H1 (cell line): ENCODE data around the gene IL6ST. TPM values are rescaled to one million over a fixed set of nuclear protein-coding genes. Genes with fewer than 3 reads are reported as not detected.
"Not testable (repeated sequence)": the region's sequence is repeated elsewhere in the genome, so short reads cannot be mapped to it uniquely, and the experiment has no call there.

Experiments used
- CTCF ChIA-PET: fragments of 300-600 bp; sonication (Branson Sonifier 250); formaldehyde crosslinking; loops from one replicate; lab custom pipeline; 2021; ENCODE audit not compliant: partially characterized antibody; lab: Charles Lee
- POLR2A ChIA-PET: fragments of 300-600 bp; sonication (Branson Sonifier 250); formaldehyde crosslinking; loops from one replicate; lab custom pipeline; 2021; ENCODE audit warnings: inconsistent platforms; ENCODE audit not compliant: partially characterized antibody; lab: Charles Lee
- DNase-seq, 2 experiments: peaks; one replicate each; pipeline versions ENCODE4 v3.0.0 to v3.0.0-alpha.2; 2010 to 2022; ENCODE audit warnings: low spot score in 2 of 2, low read depth in 1 of 2, mixed read lengths in 1 of 2
- FAIRE-seq: peaks from 2 replicates; lab custom pipeline; 2011; peaks lifted over from hg19 to GRCh38; lab: Jason Lieb, UNC
- H2AFZ ChIP-seq: 2 replicates; pipeline ENCODE4 v1.8.1; 2012; ENCODE audit warnings: low read length, inconsistent platforms
- H2AK5ac ChIP-seq: 2 replicates; pipeline ENCODE4 v1.6.1; 2013; ENCODE audit warnings: low read depth, low read length
- H2BK120ac ChIP-seq: replicated peaks from 2 replicates; pipeline ENCODE3; 2013; ENCODE audit warnings: low read depth, low read length, inconsistent platforms
- H2BK12ac ChIP-seq: 2 replicates; pipeline ENCODE4 v1.6.1; 2013; ENCODE audit warnings: low read depth, low read length
- H2BK15ac ChIP-seq: 2 replicates; pipeline ENCODE4 v1.6.1; 2013; ENCODE audit warnings: low read length
- H2BK20ac ChIP-seq: 2 replicates; pipeline ENCODE4 v1.6.1; 2013; ENCODE audit warnings: low read length
- H2BK5ac ChIP-seq: 2 replicates; pipeline ENCODE4 v1.6.1; 2013; ENCODE audit warnings: low read depth, low read length
- H3K14ac ChIP-seq: 2 replicates; pipeline ENCODE4 v1.6.1; 2013; ENCODE audit warnings: inconsistent platforms; ENCODE audit not compliant: insufficient read length
- H3K18ac ChIP-seq: 2 replicates; pipeline ENCODE4 v1.6.1; 2013; ENCODE audit warnings: low read length; ENCODE audit errors: extremely low read depth
- H3K23ac ChIP-seq: 2 replicates; pipeline ENCODE4 v1.6.1; 2013; ENCODE audit warnings: inconsistent platforms; ENCODE audit not compliant: insufficient read length
- H3K23me2 ChIP-seq: 2 replicates; pipeline ENCODE4 v1.6.1; 2013; ENCODE audit warnings: low read depth, low read length
- H3K27ac ChIP-seq: 2 replicates; pipeline ENCODE4 v1.6.1; 2011; ENCODE audit warnings: low read depth, low read length, inconsistent platforms
- H3K27me3 ChIP-seq, 4 experiments: replicated peaks in 1 of 4; 1 replicate in 1 of 4; 2 replicates in 3 of 4; pipeline versions ENCODE4 v1.6.1 to v1.8.1; 2011 to 2013; ENCODE audit warnings: low read length in 3 of 4, mild to moderate bottlenecking in 3 of 4, inconsistent platforms in 2 of 4, mixed read lengths in 2 of 4, moderate library complexity in 1 of 4; ENCODE audit not compliant: control insufficient read depth in 3 of 4, insufficient read depth in 3 of 4; ENCODE audit errors: extremely low read depth in 1 of 4
- H3K36me3 ChIP-seq, 4 experiments: 2 replicates each; pipeline versions ENCODE4 v1.6.1 to v1.8.1; 2011 to 2013; ENCODE audit warnings: mild to moderate bottlenecking in 4 of 4, low read length in 3 of 4, moderate library complexity in 2 of 4, control low read depth in 1 of 4, inconsistent platforms in 1 of 4; ENCODE audit not compliant: insufficient read depth in 4 of 4, control insufficient read depth in 2 of 4
- H3K4ac ChIP-seq: replicated peaks from 2 replicates; pipeline ENCODE3; 2013; ENCODE audit warnings: low read length, low read depth, mixed read lengths, inconsistent platforms; ENCODE audit not compliant: insufficient read length
- H3K4me1 ChIP-seq, 4 experiments: replicated peaks in 1 of 4; 1 replicate in 1 of 4; 2 replicates in 3 of 4; pipeline versions ENCODE4 v1.6.1 to v1.8.1; 2011 to 2013; ENCODE audit warnings: low read length in 3 of 4, inconsistent platforms in 2 of 4, mixed read lengths in 1 of 4; ENCODE audit not compliant: insufficient read depth in 4 of 4, control insufficient read depth in 3 of 4
- H3K4me2 ChIP-seq, 2 experiments: 2 replicates each; pipeline versions ENCODE4 v1.6.1 to v1.8.1; 2011 to 2013; ENCODE audit warnings: low read depth in 2 of 2, low read length in 2 of 2, control low read depth in 1 of 2, inconsistent platforms in 1 of 2, mild to moderate bottlenecking in 1 of 2; ENCODE audit not compliant: insufficient read depth in 1 of 2
- H3K4me3 ChIP-seq, 4 experiments: fragments of 200-600, 300-600 bp in 1 of 4; sonication (generic), shearing (Covaris generic), sonication (Bioruptor Twin) in 1 of 4; 2 replicates each; pipeline versions ENCODE4 v1.5.1 to v1.8.1; 2011 to 2016; ENCODE audit warnings: low read length in 4 of 4, low read depth in 3 of 4, control low read depth in 2 of 4, inconsistent platforms in 2 of 4, mild to moderate bottlenecking in 2 of 4, mixed read lengths in 1 of 4, moderate library complexity in 1 of 4; ENCODE audit not compliant: insufficient read depth in 2 of 4; ENCODE audit errors: extremely low read depth in 1 of 4
- H3K56ac ChIP-seq: replicated peaks from 2 replicates; pipeline ENCODE3; 2013; ENCODE audit warnings: low read depth, mild to moderate bottlenecking, mixed read lengths, low read length, inconsistent platforms; ENCODE audit not compliant: insufficient read length
- H3K79me1 ChIP-seq: 2 replicates; pipeline ENCODE4 v1.6.1; 2013; ENCODE audit warnings: low read depth, low read length, control low read depth
- H3K79me2 ChIP-seq, 2 experiments: 2 replicates each; pipeline versions ENCODE4 v1.6.1 to v1.8.1; 2012 to 2013; ENCODE audit warnings: low read length in 2 of 2, mild to moderate bottlenecking in 2 of 2, inconsistent platforms in 1 of 2; ENCODE audit not compliant: insufficient read depth in 2 of 2, control insufficient read depth in 1 of 2
- H3K9ac ChIP-seq, 4 experiments: replicated peaks in 1 of 4; 1 replicate in 1 of 4; 2 replicates in 3 of 4; pipeline versions ENCODE4 v1.6.1 to v1.8.1; 2011 to 2013; ENCODE audit warnings: low read depth in 3 of 4, low read length in 3 of 4, control low read depth in 2 of 4, mild to moderate bottlenecking in 2 of 4, moderate library complexity in 2 of 4, inconsistent platforms in 1 of 4; ENCODE audit errors: extremely low read depth in 1 of 4
- H3K9me3 ChIP-seq, 2 experiments: 2 replicates each; pipeline versions ENCODE4 v1.6.1 to v1.8.1; 2012 to 2013; ENCODE audit warnings: mild to moderate bottlenecking in 2 of 2, moderate library complexity in 2 of 2, control low read depth in 1 of 2, inconsistent platforms in 1 of 2, low read depth in 1 of 2, low read length in 1 of 2, mixed read lengths in 1 of 2; ENCODE audit not compliant: insufficient read depth in 2 of 2
- H4K20me1 ChIP-seq, 2 experiments: replicated peaks in 1 of 2; 2 replicates each; pipeline versions ENCODE3 to v1.8.1; 2011 to 2013; ENCODE audit warnings: inconsistent platforms in 2 of 2, low read length in 2 of 2, mild to moderate bottlenecking in 1 of 2; ENCODE audit not compliant: insufficient read depth in 2 of 2, control insufficient read depth in 1 of 2
- H4K5ac ChIP-seq: 2 replicates; pipeline ENCODE4 v1.6.1; 2013; ENCODE audit warnings: low read length, low read depth, mixed read lengths, inconsistent platforms; ENCODE audit not compliant: insufficient read length
- H4K8ac ChIP-seq: 2 replicates; pipeline ENCODE4 v1.8.0; 2013; ENCODE audit warnings: mild to moderate bottlenecking, moderate library complexity, low read length, inconsistent platforms; ENCODE audit not compliant: insufficient read depth; ENCODE audit errors: extremely low read depth
- H4K91ac ChIP-seq: replicated peaks from 2 replicates; pipeline ENCODE3; 2013; ENCODE audit warnings: low read length, mixed read lengths, inconsistent platforms; ENCODE audit not compliant: insufficient read length
- WGBS, 2 experiments: shearing (Covaris generic) in 1 of 2; methylation state at CpG; one replicate each; pipeline versions ENCODE4 v1.1.6 to v1.1.7; 2013 to 2015; ENCODE audit warnings: low lambda C conversion rate in 2 of 2, mixed read lengths in 2 of 2, inconsistent platforms in 1 of 2, low coverage in 1 of 2, missing lambda C conversion rate in 1 of 2; ENCODE audit not compliant: insufficient replicate concordance in 2 of 2, insufficient coverage in 1 of 2, insufficient read length in 1 of 2; ENCODE audit errors: extremely low coverage in 1 of 2, missing lambda C conversion rate in 1 of 2; 5-methylcytosine and 5-hydroxymethylcytosine counted together
- polyA plus RNA-seq, 7 experiments: library from polyadenylated mRNA; depleted of rRNA in 3 of 7; stranded (reverse) in 5 of 7; unstranded in 2 of 7; fragments of >200 nt in 5 of 7; fragments of 200-250 nt in 2 of 7; gene quantifications; 1 replicate in 5 of 7; 2 replicates in 1 of 7; 4 replicates in 1 of 7; pipeline versions ENCODE4 v1.2.1 to v1.2.3, GENCODE V29; 2011 to 2013; ENCODE audit warnings: missing spikeins in 2 of 7, mixed read lengths in 2 of 7
- total RNA-seq: library from RNA; stranded (reverse); fragmentation: NEBNext Ultra II Directional; extraction: Animal tissue kit (Norgen Biotek cat#: 25700); gene quantifications from 2 replicates; pipeline ENCODE4 v1.2.1, GENCODE V29; 2021

The IL6ST gene
- total and polyA plus RNA-seq, 2 of the 8 experiments (the other 6 are each of a cell fraction or from before 2014, with no cell fraction given): 1.4 to 11.1 TPM

DNA sequence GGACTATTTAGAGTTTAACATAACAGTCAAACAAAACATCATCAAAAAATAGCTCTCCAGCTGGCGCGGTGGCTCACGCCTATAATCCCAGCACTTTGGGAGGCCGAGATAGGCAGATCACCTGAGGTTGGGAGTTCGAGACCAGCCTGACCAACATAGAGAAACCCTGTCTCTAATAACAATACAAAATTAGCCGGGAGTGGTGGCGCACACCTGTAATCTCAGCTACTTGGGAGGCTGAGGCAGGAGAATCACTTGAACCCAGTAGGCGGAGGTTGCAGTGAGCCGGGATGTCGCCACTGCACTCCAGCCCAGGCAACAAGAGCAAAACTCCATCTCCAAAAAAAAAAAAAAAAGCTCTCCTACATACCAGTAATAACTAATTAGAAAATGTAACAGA, 6.3 kb downstream of the IL6ST start:
- H4K8ac ChIP-seq, H2BK120ac ChIP-seq, H2BK20ac ChIP-seq, H3K9ac ChIP-seq, H4K5ac ChIP-seq, H3K4me2 ChIP-seq, H3K27ac ChIP-seq, H3K14ac ChIP-seq, H3K79me1 ChIP-seq, H3K23me2 ChIP-seq, H3K18ac ChIP-seq, FAIRE-seq, H3K36me3 ChIP-seq, H3K9me3 ChIP-seq, DNase-seq, H4K91ac ChIP-seq, H2BK5ac ChIP-seq, H3K27me3 ChIP-seq, H3K23ac ChIP-seq, POLR2A ChIA-PET, H2BK15ac ChIP-seq, H2AK5ac ChIP-seq, H4K20me1 ChIP-seq, H3K4me3 ChIP-seq, H3K56ac ChIP-seq, H3K4ac ChIP-seq, CTCF ChIA-PET, H2BK12ac ChIP-seq, H3K4me1 ChIP-seq, H2AFZ ChIP-seq: not testable (repeated sequence)
- H3K79me2 ChIP-seq: peaks cover 0 to 18% of the 10 kb centered on the region in 2 experiments; a peak in 1 of 4 replicates
- WGBS, 2 experiments: 94% methylated on average over 10 of the region's 10 CpGs; no CpG with 5 or more reads in 1 of the 2 experiments
